Measurements from ENCODE around the gene TTLL10.
"Not testable (repeated sequence)": the region's sequence is repeated elsewhere in the genome, so short reads cannot be mapped to it uniquely, and the experiment has no call there.

The TTLL10 gene

GRCh38 chr1:1141244-1141910 is 32.3 kb upstream of the TTLL10 start:
- no peak overlapping the region for H3K27ac ChIP-seq
- H3K36me3 ChIP-seq (ENCODE audit: insufficient read depth): no peaks in the 10 kb centered on the region
- no peak overlapping the region for H2AFZ ChIP-seq (ENCODE audit: low read depth)
- H3K9ac ChIP-seq: no peak overlapping the region
- H3K4me2 ChIP-seq: no peak overlapping the region
- TF ChIP-seq, protein P1, sequence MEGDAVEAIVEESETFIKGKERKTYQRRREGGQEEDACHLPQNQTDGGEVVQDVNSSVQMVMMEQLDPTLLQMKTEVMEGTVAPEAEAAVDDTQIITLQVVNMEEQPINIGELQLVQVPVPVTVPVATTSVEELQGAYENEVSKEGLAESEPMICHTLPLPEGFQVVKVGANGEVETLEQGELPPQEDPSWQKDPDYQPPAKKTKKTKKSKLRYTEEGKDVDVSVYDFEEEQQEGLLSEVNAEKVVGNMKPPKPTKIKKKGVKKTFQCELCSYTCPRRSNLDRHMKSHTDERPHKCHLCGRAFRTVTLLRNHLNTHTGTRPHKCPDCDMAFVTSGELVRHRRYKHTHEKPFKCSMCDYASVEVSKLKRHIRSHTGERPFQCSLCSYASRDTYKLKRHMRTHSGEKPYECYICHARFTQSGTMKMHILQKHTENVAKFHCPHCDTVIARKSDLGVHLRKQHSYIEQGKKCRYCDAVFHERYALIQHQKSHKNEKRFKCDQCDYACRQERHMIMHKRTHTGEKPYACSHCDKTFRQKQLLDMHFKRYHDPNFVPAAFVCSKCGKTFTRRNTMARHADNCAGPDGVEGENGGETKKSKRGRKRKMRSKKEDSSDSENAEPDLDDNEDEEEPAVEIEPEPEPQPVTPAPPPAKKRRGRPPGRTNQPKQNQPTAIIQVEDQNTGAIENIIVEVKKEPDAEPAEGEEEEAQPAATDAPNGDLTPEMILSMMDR (conservative IDR thresholded peaks at IDR 0.05; ENCODE audit: low read depth, low read length): no peak
- H3K27me3 ChIP-seq (ENCODE audit: insufficient read depth, low read depth): peaks cover 27% of the 10 kb centered on the region; the same call in 1 of the 2 replicates
- no peaks in the 10 kb centered on the region for H3K79me2 ChIP-seq (ENCODE audit: insufficient read depth, low read depth)
- no peak overlapping the region for H3K4me3 ChIP-seq (IDR thresholded peaks at IDR 0.05; ENCODE audit: insufficient read depth, low read depth, low read length)
- H3K4me1 ChIP-seq (ENCODE audit: low read depth, poor library complexity, severe bottlenecking): peaks cover 36% of the 10 kb centered on the region
- no peaks in the 10 kb centered on the region for H4K20me1 ChIP-seq (ENCODE audit: insufficient read depth)

DNA sequence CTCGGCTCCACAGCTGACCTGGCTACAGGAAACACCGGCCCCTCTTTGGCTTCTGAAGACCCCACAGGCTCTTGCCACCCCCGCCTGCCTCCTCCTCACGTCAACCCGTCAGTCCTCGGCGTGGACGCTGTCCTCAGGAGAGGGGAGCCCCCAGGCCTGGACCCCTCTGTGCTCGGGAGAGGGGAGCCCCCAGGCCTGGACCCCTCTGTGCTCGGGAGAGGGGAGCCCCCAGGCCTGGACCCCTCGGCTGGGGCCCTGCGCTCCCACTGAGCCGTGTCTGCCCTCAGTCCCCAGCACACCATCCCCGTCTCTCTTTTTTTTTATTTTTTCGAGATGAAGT is 31.8 kb upstream of the TTLL10 start:
- TF ChIP-seq, protein P1 (conservative IDR thresholded peaks at IDR 0.05; ENCODE audit: low read depth, low read length): no peak
- Histone ChIP-seq H3K4me2 (no peak overlapping the region), H3K4me1 (ENCODE audit: low read depth, poor library complexity, severe bottlenecking) (peaks cover 36% of the 10 kb centered on the region), H4K20me1 (ENCODE audit: insufficient read depth) (no peaks in the 10 kb centered on the region), H3K79me2 (ENCODE audit: insufficient read depth, low read depth) (no peaks in the 10 kb centered on the region), H3K9ac (no peak overlapping the region), H3K27me3 (ENCODE audit: insufficient read depth, low read depth) (peaks cover 24% of the 10 kb centered on the region; the same call in 1 of the 2 replicates), H2AFZ (ENCODE audit: low read depth) (no peak overlapping the region), H3K27ac (no peak overlapping the region), H3K36me3 (ENCODE audit: insufficient read depth) (no peaks in the 10 kb centered on the region), H3K4me3 (IDR thresholded peaks at IDR 0.05; ENCODE audit: insufficient read depth, low read depth, low read length) (no peak overlapping the region)

DNA sequence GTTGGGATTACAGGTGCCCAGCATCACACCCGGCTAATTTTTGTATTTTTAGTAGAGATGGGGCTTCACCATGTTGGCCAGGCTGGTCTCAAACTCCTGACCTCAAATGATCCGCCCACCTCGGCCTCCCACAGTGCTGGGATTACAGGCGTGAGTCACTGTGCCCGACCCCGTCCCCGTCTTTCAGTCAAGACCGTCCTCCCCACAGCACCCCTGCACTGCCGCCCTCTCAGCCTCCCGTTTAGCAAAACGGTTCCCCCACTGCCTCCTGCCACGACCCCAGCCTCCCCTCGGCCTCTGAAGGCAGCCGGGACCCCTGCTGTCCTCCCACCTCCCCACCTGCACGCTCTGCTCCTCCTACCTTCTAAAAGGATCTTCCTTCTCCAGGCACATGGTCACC is 31.3 kb upstream of the TTLL10 start:
- not testable (repeated sequence) for H3K9ac ChIP-seq

GRCh38 chr1:1142844-1143243 is 30.8 kb upstream of the TTLL10 start:
- Histone ChIP-seq H3K4me2 (no peak overlapping the region), H3K27me3 (ENCODE audit: insufficient read depth, low read depth) (peaks cover 27% of the 10 kb centered on the region), H3K27ac (no peak overlapping the region), H4K20me1 (ENCODE audit: insufficient read depth) (no peaks in the 10 kb centered on the region), H3K36me3 (ENCODE audit: insufficient read depth) (no peaks in the 10 kb centered on the region), H3K79me2 (ENCODE audit: insufficient read depth, low read depth) (no peaks in the 10 kb centered on the region), H3K4me1 (ENCODE audit: low read depth, poor library complexity, severe bottlenecking) (peaks cover 29% of the 10 kb centered on the region), H3K9ac (no peak overlapping the region), H3K4me3 (IDR thresholded peaks at IDR 0.05; ENCODE audit: insufficient read depth, low read depth, low read length) (no peak overlapping the region), H2AFZ (ENCODE audit: low read depth) (no peak overlapping the region)
- TF ChIP-seq, protein P1 (conservative IDR thresholded peaks at IDR 0.05; ENCODE audit: low read depth, low read length): no peak

More for the DNA sequence above, 31.3 kb upstream of the TTLL10 start:
- peaks cover 34% of the 10 kb centered on the region for H3K4me1 ChIP-seq (ENCODE audit: low read depth, poor library complexity, severe bottlenecking)
- H4K20me1 ChIP-seq (ENCODE audit: insufficient read depth); H3K27ac ChIP-seq; H3K4me3 ChIP-seq (IDR thresholded peaks at IDR 0.05; ENCODE audit: insufficient read depth, low read depth, low read length); H3K79me2 ChIP-seq (ENCODE audit: insufficient read depth, low read depth); H3K4me2 ChIP-seq; H2AFZ ChIP-seq (ENCODE audit: low read depth); H3K36me3 ChIP-seq (ENCODE audit: insufficient read depth): not testable (repeated sequence)
- H3K27me3 ChIP-seq (ENCODE audit: insufficient read depth, low read depth): peaks cover 27% of the 10 kb centered on the region

GRCh38 chr1:1143636-1144035 is 30.0 kb upstream of the TTLL10 start:
- Histone ChIP-seq H3K27ac (no peak overlapping the region), H3K27me3 (ENCODE audit: insufficient read depth, low read depth) (peaks cover 32% of the 10 kb centered on the region), H3K4me1 (ENCODE audit: low read depth, poor library complexity, severe bottlenecking) (peaks cover 21% of the 10 kb centered on the region), H3K9ac (no peak overlapping the region), H3K4me2 (no peak overlapping the region), H3K79me2 (ENCODE audit: insufficient read depth, low read depth) (no peaks in the 10 kb centered on the region), H2AFZ (ENCODE audit: low read depth) (no peak overlapping the region), H4K20me1 (ENCODE audit: insufficient read depth) (no peaks in the 10 kb centered on the region), H3K4me3 (IDR thresholded peaks at IDR 0.05; ENCODE audit: insufficient read depth, low read depth, low read length) (no peak overlapping the region), H3K36me3 (ENCODE audit: insufficient read depth) (no peaks in the 10 kb centered on the region)
- TF ChIP-seq, protein P1 (conservative IDR thresholded peaks at IDR 0.05; ENCODE audit: low read depth, low read length): no peak
